Aorta (tissue), 5 donors: Measurements from ENCODE around the gene FERMT2. TPM values are rescaled to one million over a fixed set of nuclear protein-coding genes. Genes with fewer than 3 reads are reported as not detected.

Experiments used
- ATAC-seq: fragments of 200-7000 bp; cut with Tn5 transposase; one replicate; pipeline ENCODE4 v1.9.1; 2022; ENCODE audit warnings: moderate library complexity; ENCODE audit not compliant: low FRiP score
- DNase-seq, 2 donors: peaks; one replicate each; pipeline ENCODE4 v3.0.0-alpha.2; 2020
- H3K27ac ChIP-seq, 2 donors: one replicate each; pipeline ENCODE4 v1.5.1; 2013; ENCODE audit warnings: low read length in 2 of 2, mild to moderate bottlenecking in 2 of 2, moderate library complexity in 2 of 2, control low read depth in 1 of 2, inconsistent platforms in 1 of 2, low read depth in 1 of 2
- H3K27me3 ChIP-seq, 2 donors: one replicate each; pipeline ENCODE4 v1.6.1; 2013; ENCODE audit warnings: control low read depth in 1 of 2, low read length in 1 of 2, mild to moderate bottlenecking in 1 of 2, moderate library complexity in 1 of 2; ENCODE audit not compliant: insufficient read depth in 2 of 2, control insufficient read depth in 1 of 2
- H3K36me3 ChIP-seq, 2 donors: one replicate each; pipeline ENCODE4 v1.6.1; 2013; ENCODE audit warnings: control low read depth in 1 of 2, low read length in 1 of 2, mild to moderate bottlenecking in 1 of 2; ENCODE audit not compliant: insufficient read depth in 2 of 2, control insufficient read depth in 1 of 2
- H3K4me1 ChIP-seq, 2 donors: one replicate each; pipeline ENCODE4 v1.6.1; 2013; ENCODE audit warnings: low read length in 2 of 2, control low read depth in 1 of 2, mild to moderate bottlenecking in 1 of 2, moderate library complexity in 1 of 2; ENCODE audit not compliant: insufficient read depth in 2 of 2, control insufficient read depth in 1 of 2
- H3K4me3 ChIP-seq, 2 donors: one replicate each; pipeline ENCODE4 v1.5.1; 2013; ENCODE audit warnings: low read length in 2 of 2, control low read depth in 1 of 2, mild to moderate bottlenecking in 1 of 2
- H3K9me3 ChIP-seq: one replicate; pipeline ENCODE4 v1.6.1; 2013; ENCODE audit warnings: mild to moderate bottlenecking, low read length; ENCODE audit not compliant: control insufficient read depth
- WGBS, 2 donors: extraction: QIAGEN DNeasy Blood & Tissue Kit; methylation state at CpG; one replicate each; pipeline ENCODE4 v1.1.7; 2013; 5-methylcytosine and 5-hydroxymethylcytosine counted together
- intact Hi-C, 2 donors: fragments of 100-400 bp; cut with DNase I; formaldehyde crosslinking; loops; one replicate each; pipeline versions ENCODE4 v1.14.2 to v1.15.0; 2022
- polyA plus RNA-seq, 2 donors: library from polyadenylated mRNA; stranded (reverse); fragments of 200-250 nt; gene quantifications; one replicate each; pipeline ENCODE4 v1.2.3, GENCODE V29; 2013
- total RNA-seq, 2 donors: library from RNA; stranded (reverse); fragmentation: NEBNext Ultra II Directional; extraction: Animal tissue kit (Norgen Biotek cat#: 25700); gene quantifications; one replicate each; pipeline ENCODE4 v1.2.1, GENCODE V29; 2021
- donor health status: healthy with polysubstance abuse.
- donor health status: Bipolar disorder and iron deficiency.
- donor health status: DM: no; HTN: no; CAD: no.
- donor health status: DM: no; HTN: no; CAD: no.
- donor health status: DM: yes; HTN: yes; CAD: no.

The FERMT2 gene
- total and polyA plus RNA-seq, 4 donors, result 63.0 to 310 (median 162) TPM

DNA sequence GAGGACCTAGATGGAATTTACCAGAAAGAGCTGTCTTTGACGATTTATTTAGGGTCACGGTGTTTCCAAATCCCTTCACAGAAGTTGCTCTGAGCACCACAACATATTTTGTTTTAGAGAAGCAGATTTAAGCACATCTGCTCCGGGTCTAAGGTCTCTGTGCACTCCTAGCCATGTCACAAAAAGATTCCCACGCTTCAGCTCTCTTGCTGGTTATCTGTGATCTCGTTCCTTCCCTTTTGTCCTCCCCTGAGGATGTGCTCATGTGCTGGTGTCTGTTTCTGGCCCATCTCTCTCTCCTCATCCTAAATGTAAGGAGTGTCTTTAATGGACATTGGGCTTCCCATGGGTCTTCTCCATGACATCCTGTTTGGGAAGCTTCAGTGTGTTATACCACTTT lies 105.8 kb downstream of the FERMT2 start:
- intact Hi-C loops, result no loop called here
- Histone ChIP-seq H3K27me3 (no peaks in the 10 kb centered on the region), H3K4me3 (no peak overlapping the region), H3K27ac (peak overlapping the region; percentile 46 to 83), H3K9me3 (no peaks in the 10 kb centered on the region), H3K4me1 (no peaks in the 10 kb centered on the region), H3K36me3 (no peaks in the 10 kb centered on the region)
- no peak for DNase-seq
- 30 to 34% methylated on average over 5 of the region's 5 CpGs for WGBS, 2 donors
- no peak for ATAC-seq

DNA sequence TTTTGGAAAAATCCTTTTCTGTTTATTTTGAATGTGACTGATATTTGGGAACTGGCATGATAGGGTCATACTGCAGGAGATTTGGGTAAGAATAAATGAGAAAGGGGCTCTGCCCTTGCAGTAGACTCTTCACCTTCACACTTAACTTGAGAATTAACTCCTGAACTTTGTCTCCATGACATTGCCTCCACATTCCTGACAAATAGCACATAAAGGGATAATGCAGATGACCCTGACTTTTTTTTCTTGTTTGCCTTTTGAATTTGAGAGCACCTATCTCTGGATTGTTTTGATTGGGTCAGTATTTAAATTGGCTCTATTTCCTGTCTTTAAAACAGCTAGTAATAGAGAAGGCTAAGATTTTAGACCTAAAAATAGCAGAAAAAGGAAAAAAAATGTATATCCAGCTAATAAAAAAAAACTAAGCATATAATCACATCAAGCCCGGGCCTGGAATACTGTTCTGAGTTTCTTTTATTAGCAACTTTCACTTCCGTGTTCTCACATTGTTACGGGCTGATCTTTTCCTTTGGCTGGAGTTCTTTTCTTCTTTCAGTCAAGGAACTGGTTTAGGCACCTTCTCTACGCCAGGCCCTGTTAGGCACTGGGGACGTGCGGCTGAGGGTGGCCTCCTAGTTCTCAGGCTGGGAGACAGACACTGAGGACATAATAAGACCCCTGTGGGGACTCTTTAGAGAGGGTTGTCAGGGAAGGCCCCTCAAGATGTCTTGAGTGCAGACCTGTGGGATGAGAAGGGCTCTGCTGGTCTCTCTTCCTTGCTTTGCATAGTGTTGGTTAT lies 106.4 kb downstream of the FERMT2 start:
- Histone ChIP-seq H3K4me1 (no peaks in the 10 kb centered on the region), H3K27me3 (no peaks in the 10 kb centered on the region), H3K27ac (peak overlapping the region; percentile 46 to 83), H3K4me3 (no peak overlapping the region), H3K36me3 (no peaks in the 10 kb centered on the region), H3K9me3 (no peaks in the 10 kb centered on the region)
- DNase-seq, result no peak
- WGBS, 2 donors, result 2 to 4% methylated on average over 6 of the region's 6 CpGs
- ATAC-seq, result peak; percentile 51
- intact Hi-C loops, result no loop called here

DNA sequence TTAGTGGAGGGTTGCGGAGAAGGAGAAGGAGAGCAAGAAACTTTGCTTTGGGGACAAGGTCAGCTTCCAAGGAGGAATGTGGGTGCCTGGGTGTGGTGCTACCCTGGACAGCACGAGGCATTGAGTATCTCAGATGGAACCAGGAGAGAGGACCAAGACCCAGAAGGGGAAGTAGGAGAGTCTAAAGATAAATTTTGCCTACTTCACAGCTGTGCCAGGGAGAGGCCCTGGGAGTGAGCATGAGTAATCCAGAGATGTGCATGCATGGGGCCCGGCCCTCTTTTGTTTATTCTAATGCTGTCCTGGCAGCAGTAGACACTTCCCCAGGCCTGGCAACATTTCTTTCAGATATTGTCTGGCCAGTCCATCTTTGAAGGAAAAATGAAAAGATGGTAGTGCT lies 110.0 kb downstream of the FERMT2 start:
- WGBS, 2 donors, result 41 to 49% methylated on average over 3 of the region's 3 CpGs
- peak; percentile 63 for ATAC-seq
- intact Hi-C loops, result no loop called here

DNA sequence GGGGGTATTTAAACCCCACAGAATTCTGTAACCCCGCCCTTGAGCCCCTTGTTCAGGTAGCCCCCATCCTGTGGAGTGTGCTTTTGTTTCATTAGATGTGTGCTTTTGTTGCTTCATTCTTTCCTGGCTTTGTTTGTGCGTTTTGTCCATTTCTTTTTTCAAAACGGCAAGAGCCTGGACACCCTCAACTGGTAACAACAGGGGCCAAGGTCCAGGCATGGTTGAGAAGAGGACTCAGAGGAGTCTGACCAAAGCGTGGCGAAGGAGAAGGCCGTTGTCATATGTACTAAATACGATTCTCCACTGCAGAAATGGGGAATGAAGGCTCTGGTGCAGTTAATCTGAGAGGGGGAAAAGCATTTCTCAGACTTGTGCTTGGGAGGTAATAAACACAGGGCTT lies 113.4 kb downstream of the FERMT2 start:
- H3K9me3 ChIP-seq, result no peaks in the 10 kb centered on the region
- no peak overlapping the region for H3K4me3 ChIP-seq
- DNase-seq (no peak), ATAC-seq (no peak)
- H3K27ac ChIP-seq, result no peak overlapping the region
- H3K27me3 ChIP-seq, result no peaks in the 10 kb centered on the region
- H3K4me1 ChIP-seq, result no peaks in the 10 kb centered on the region
- intact Hi-C loops, result no loop called here
- WGBS, 2 donors, result 91 to 92% methylated on average over 7 of the region's 7 CpGs
- no peaks in the 10 kb centered on the region for H3K36me3 ChIP-seq

More for the DNA sequence above, 110.0 kb downstream of the FERMT2 start:
- Histone ChIP-seq H3K27ac (no peak overlapping the region), H3K9me3 (no peaks in the 10 kb centered on the region), H3K27me3 (no peaks in the 10 kb centered on the region), H3K4me1 (no peaks in the 10 kb centered on the region), H3K4me3 (no peak overlapping the region), H3K36me3 (no peaks in the 10 kb centered on the region)
- peak in 1 of 2 donors; percentile 64 for DNase-seq

DNA sequence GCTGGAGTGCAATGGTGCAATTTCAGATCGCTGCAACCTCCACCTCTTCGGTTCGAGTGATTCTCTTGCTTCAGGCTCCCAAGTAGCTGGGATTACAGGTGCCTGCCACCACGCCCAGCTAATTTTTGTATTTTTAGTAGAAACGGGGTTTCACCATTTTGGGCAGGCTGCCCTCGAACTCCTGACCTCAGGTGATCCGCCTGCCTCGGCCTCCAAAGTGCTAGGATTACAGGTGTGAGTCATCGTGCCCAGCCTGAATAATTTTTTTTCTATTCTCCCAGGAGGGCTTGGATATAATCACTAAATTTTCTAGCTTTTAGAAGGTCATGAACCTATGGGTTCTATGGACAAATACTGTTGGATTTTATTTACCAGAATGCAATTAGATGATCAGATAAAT lies 114.8 kb downstream of the FERMT2 start:
- H3K27me3 ChIP-seq, result no peaks in the 10 kb centered on the region
- intact Hi-C loops, result no loop called here
- no peaks in the 10 kb centered on the region for H3K9me3 ChIP-seq
- no peak overlapping the region for H3K27ac ChIP-seq
- H3K4me1 ChIP-seq, result no peaks in the 10 kb centered on the region
- DNase-seq (no peak), ATAC-seq (no peak)
- H3K36me3 ChIP-seq, result no peaks in the 10 kb centered on the region
- no peak overlapping the region for H3K4me3 ChIP-seq
- 90 to 93% methylated on average over 9 of the region's 9 CpGs for WGBS, 2 donors

DNA sequence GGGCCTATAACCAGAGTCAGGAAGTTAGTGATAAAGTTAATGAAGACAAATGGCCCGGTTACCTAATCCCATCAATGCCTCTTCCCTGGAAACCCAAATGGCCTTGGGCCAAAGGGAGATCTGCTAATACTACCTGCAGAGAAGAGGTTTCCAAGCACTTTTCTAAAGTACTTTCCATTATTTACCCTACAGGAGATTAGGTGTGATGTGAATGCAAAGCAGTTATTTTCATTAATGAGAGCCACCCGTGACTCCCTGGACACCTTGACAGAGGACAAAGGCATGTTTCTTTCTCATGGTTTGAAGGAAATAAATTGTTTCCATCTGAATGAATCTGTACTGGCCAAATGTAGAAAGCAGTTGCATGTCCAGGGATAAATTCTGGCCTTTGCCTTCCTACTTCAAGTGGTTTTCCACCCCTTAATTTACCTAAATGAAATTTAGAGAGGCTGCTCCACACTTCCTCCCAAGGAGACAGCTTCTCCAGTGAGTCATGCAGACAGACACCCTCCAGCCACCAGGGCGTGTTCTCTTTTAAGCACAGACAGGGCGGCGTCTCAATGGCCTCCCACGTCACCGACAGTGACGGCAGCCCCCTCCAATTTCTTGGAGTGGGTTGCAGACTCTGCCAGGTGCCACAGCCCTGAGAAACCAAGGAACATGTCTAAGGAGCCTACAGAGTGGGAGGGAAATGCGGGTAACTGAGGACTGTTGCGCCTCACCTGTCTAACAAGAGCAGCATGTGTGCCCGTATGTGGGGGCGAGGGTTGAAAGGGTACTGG lies 115.5 kb downstream of the FERMT2 start:
- 90 to 92% methylated on average over 12 of the region's 12 CpGs for WGBS, 2 donors
- intact Hi-C loops, result no loop called here
- DNase-seq, result no peak
- Histone ChIP-seq H3K27me3 (no peaks in the 10 kb centered on the region), H3K9me3 (no peaks in the 10 kb centered on the region), H3K4me3 (no peak overlapping the region), H3K27ac (no peak overlapping the region), H3K36me3 (no peaks in the 10 kb centered on the region), H3K4me1 (no peaks in the 10 kb centered on the region)
- ATAC-seq, result no peak

DNA sequence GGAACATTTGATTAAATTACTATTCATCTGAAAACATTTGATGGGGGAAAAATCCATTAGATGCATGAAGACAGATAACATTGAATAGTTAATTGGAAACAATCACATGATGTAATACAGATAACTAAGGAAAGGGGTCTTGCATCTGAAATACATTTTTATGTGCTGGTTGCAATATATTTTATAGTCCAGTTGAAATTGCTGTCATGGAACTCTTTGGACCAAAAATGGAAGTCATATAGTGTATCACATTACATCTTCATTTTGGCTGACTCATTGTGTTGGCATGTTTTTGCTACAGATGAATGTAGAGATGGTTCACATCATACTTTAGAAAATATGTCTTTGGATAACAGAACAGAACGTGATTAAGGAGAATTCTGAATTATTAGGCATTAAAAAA lies 116.4 kb downstream of the FERMT2 start:
- no peaks in the 10 kb centered on the region for H3K4me1 ChIP-seq
- H3K27me3 ChIP-seq, result no peaks in the 10 kb centered on the region
- no peak for DNase-seq
- no peak overlapping the region for H3K4me3 ChIP-seq
- intact Hi-C loops, result no loop called here
- 0 to 2% methylated on average over 1 of the region's 1 CpG for WGBS, 2 donors
- no peaks in the 10 kb centered on the region for H3K36me3 ChIP-seq
- no peaks in the 10 kb centered on the region for H3K9me3 ChIP-seq
- H3K27ac ChIP-seq, result no peak overlapping the region
- ATAC-seq, result no peak

DNA sequence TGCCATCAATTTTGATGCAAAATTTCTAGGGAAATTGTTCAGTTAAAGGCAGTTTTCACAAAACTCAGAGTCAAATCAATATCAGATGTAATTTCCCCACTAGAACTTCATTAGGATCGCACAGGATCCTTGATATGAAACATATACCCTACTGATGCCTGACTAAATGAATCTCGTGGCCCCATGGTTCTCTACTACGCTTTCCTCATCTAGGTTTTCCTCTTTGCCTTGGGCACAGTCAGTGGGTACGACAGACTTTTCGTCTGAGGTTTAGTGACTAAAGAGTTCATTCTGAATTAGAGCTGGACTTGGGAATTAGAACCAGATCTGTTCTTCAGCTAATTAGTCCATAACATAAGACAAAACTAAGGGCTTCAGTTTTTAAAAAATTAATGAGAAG lies 117.0 kb downstream of the FERMT2 start:
- ATAC-seq (no peak), DNase-seq (no peak)
- Histone ChIP-seq H3K27me3 (no peaks in the 10 kb centered on the region), H3K4me3 (no peak overlapping the region), H3K4me1 (no peaks in the 10 kb centered on the region), H3K9me3 (no peaks in the 10 kb centered on the region), H3K36me3 (no peaks in the 10 kb centered on the region), H3K27ac (no peak overlapping the region)
- WGBS, 2 donors, result 93 to 94% methylated on average over 5 of the region's 5 CpGs
- intact Hi-C loops, result no loop called here
